GM23338 (cell line): ENCODE data around the gene TMEM270.

ENCODE experiments used
- CREB1 ChIP-seq: fragments of 250-450 bp; sonication (Bioruptor Pico); IDR thresholded peaks from 2 replicates; pipeline ENCODE4 v1.5.0; 2020; ENCODE audit warnings: low read depth, mild to moderate bottlenecking, moderate library complexity
- CTCF ChIP-seq, 2 experiments: fragments of 200-600 bp in 1 of 2; sonication (generic) in 1 of 2; conservative IDR thresholded peaks; 2 replicates each; pipeline versions ENCODE4 v1.5.1 to v1.6.1; 2016 to 2017; ENCODE audit warnings: antibody characterized with exemption in 2 of 2, low read depth in 2 of 2, mild to moderate bottlenecking in 2 of 2, moderate library complexity in 1 of 2
- EZH2phosphoT487 ChIP-seq: fragments of 200-600 bp; sonication (generic); IDR thresholded peaks from one replicate; pipeline ENCODE4 v1.8.1; 2018; ENCODE audit warnings: antibody characterized with exemption; ENCODE audit not compliant: unreplicated experiment
- REST ChIP-seq: IDR thresholded peaks from one replicate; pipeline ENCODE4 v1.6.1; 2018; ENCODE audit warnings: antibody characterized with exemption; ENCODE audit not compliant: unreplicated experiment

- TF ChIP-seq CTCF (conservative IDR thresholded peaks at IDR 0.05; ENCODE audit: low read depth in 2 of 2) (no peak), REST (no peak), CREB1 (CRISPR knock-in tag) (no peak), EZH2phosphoT487 (no peak)
These were observed 9.3 kb upstream of the TMEM270 start for GRCh38 chr7:73851410-73852338.
